ENCODE results near the gene BAD. TPM values are rescaled to one million over a fixed set of nuclear protein-coding genes. Genes with fewer than 3 reads are reported as not detected.

BAD gene
- total RNA-seq, 2 donors from 2014 or later = 120 to 122 TPM

- Histone ChIP-seq H3K4me1 (peaks cover 0 to 45% of the 10 kb centered on the region in 2 donors), H3K27ac (peak within 1 kb of the TSS; percentile 63 to 71), H3K9me3 (no peaks in the 10 kb centered on the region), H3K4me3 (peak within 1 kb of the TSS; percentile 77 to 83), H3K27me3 (no peaks in the 10 kb centered on the region), H3K36me3 (peaks cover 15% of the 10 kb centered on the region)
- no peak for DNase-seq (ENCODE audit: low spot score)
- peak; percentile 87 to 99 for TF ChIP-seq CTCF (IDR thresholded peaks at IDR 0.05)
Observed at GRCh38 chr11:64251016-64251752, 33.3 kb downstream of the BAD start, which contains the start of gene PLCB3. PLCB3 (plus strand) TSS chr11:64251530; CDS start chr11:64251650, 120 bp downstream.

GRCh38 chr11:64250415-64251015 is 34.0 kb downstream of the BAD start:
- no peak for DNase-seq (ENCODE audit: low spot score)
- H3K36me3 ChIP-seq = peaks cover 8% of the 10 kb centered on the region
- peak overlapping the region; percentile 43 to 83 for H3K4me3 ChIP-seq
- no peaks in the 10 kb centered on the region for H3K9me3 ChIP-seq
- peak overlapping the region in 1 of 2 donors; percentile 56 for H3K27ac ChIP-seq
- TF ChIP-seq CTCF (IDR thresholded peaks at IDR 0.05) = no peak
- H3K4me1 ChIP-seq = peaks cover 0 to 51% of the 10 kb centered on the region in 2 donors
- H3K27me3 ChIP-seq = no peaks in the 10 kb centered on the region

GRCh38 chr11:64249563-64250414 is 34.7 kb downstream of the BAD start:
- H3K9me3 ChIP-seq = no peaks in the 10 kb centered on the region
- peaks cover 0 to 59% of the 10 kb centered on the region in 2 donors for H3K4me1 ChIP-seq
- no peak overlapping the region for H3K27ac ChIP-seq
- DNase-seq (ENCODE audit: low spot score) = no peak
- no peak overlapping the region for H3K4me3 ChIP-seq
- peaks cover 5% of the 10 kb centered on the region for H3K36me3 ChIP-seq
- no peak for TF ChIP-seq CTCF (IDR thresholded peaks at IDR 0.05)
- H3K27me3 ChIP-seq = no peaks in the 10 kb centered on the region

- Histone ChIP-seq H3K27me3 (no peaks in the 10 kb centered on the region), H3K36me3 (peaks cover 5% of the 10 kb centered on the region), H3K9me3 (no peaks in the 10 kb centered on the region), H3K4me1 (peaks cover 0 to 60% of the 10 kb centered on the region in 2 donors), H3K4me3 (no peak overlapping the region), H3K27ac (no peak overlapping the region)
- TF ChIP-seq CTCF (IDR thresholded peaks at IDR 0.05) = no peak
- no peak for DNase-seq (ENCODE audit: low spot score)
Observed at GRCh38 chr11:64249038-64249437, 35.4 kb downstream of the BAD start.

GRCh38 chr11:64248578-64248977 is 35.9 kb downstream of the BAD start:
- no peaks in the 10 kb centered on the region for H3K9me3 ChIP-seq
- no peak overlapping the region for H3K4me3 ChIP-seq
- H3K27ac ChIP-seq = no peak overlapping the region
- H3K36me3 ChIP-seq = peaks cover 9% of the 10 kb centered on the region
- H3K4me1 ChIP-seq = peaks cover 0 to 57% of the 10 kb centered on the region in 2 donors
- DNase-seq (ENCODE audit: low spot score) = no peak
- no peak for TF ChIP-seq CTCF (IDR thresholded peaks at IDR 0.05)
- H3K27me3 ChIP-seq = no peaks in the 10 kb centered on the region

Data from right atrium auricular region (tissue), 2 donors.